ENCODE data around the gene BID. TPM values are rescaled to one million over a fixed set of nuclear protein-coding genes. Genes with fewer than 3 reads are reported as not detected.

Gene BID
- total and polyA plus RNA-seq, 4 donors, result 13.1 to 179 (median 37.5) TPM

DNA sequence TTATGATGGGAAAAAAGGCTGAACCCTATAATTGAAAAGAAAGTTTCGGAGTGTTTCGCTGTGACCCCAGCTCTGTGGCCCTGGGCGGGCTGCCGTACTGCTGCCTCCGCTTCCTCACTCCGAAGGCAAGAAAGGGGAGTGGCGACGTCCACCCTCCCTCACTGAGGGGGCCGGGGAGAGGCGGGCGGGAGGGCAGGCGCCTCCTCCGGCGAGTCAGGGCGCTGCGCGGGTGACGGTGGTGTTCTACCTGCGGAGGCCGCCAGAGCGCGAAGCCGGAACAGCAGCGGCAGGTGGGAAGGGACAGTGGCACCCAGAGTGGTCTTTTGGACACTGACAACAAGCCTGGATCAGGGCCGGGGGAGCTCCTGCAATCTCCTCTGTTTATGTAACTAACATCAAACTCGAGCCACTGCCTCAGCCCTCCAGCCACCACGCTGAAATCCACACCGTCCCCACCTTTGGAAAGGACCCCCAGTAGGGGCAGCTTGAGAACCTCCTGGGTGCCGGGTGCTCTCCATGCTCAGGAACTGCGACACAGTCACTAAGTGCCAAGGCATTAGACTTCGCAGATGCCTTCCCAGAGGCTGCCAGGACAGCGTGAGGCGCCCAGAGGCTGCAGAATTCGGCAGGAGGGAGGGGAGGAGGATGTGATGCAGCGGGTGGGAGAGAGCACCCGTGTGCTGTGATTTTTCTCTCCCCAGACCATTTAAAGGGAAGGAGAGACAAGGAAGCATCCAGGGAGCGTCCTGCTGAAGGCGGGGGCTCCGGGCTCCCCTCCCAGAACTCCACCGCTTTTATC is 25.5 kb downstream of the BID start:
- peaks cover 0 to 13% (median 0%) of the 10 kb centered on the region in 4 donors for H3K36me3 ChIP-seq (ENCODE audit: control insufficient read depth in 4 of 4, insufficient read depth in 4 of 4, low read length in 4 of 4)
- peaks cover 0 to under 1% (median 0%) of the 10 kb centered on the region in 4 donors for H3K9me3 ChIP-seq (ENCODE audit: control insufficient read depth in 4 of 4, insufficient read depth in 3 of 4, low read length in 3 of 4)
- ATAC-seq (ENCODE audit: insufficient read depth, low FRiP score), result no peak
- TF ChIP-seq CTCF (IDR thresholded peaks at IDR 0.05; ENCODE audit: control extremely low read depth, extremely low read depth), result no peak
- 90 to 91% methylated on average over 40 of the region's 40 CpGs for WGBS, 2 donors
- H3K9ac ChIP-seq (ENCODE audit: insufficient read depth in 1 of 2, low read length in 2 of 2), result no peak overlapping the region
- no peak for DNase-seq
- no peak overlapping the region for H3K27ac ChIP-seq (ENCODE audit: low read depth in 1 of 2, low read length in 1 of 2)
- no peaks in the 10 kb centered on the region for H3K27me3 ChIP-seq (ENCODE audit: control insufficient read depth in 3 of 3, insufficient read depth in 3 of 3, low read length in 2 of 3)
- no peaks in the 10 kb centered on the region for H3K4me1 ChIP-seq (ENCODE audit: control insufficient read depth in 5 of 5, insufficient read depth in 5 of 5, low read length in 5 of 5)
- no peak overlapping the region for H3K4me3 ChIP-seq

GRCh38 chr22:17746916-17747315 is 27.4 kb downstream of the BID start:
- WGBS, 2 donors, result 96 to 97% methylated on average over 10 of the region's 10 CpGs
- ATAC-seq (ENCODE audit: insufficient read depth, low FRiP score), result no peak
- no peak for TF ChIP-seq CTCF (IDR thresholded peaks at IDR 0.05; ENCODE audit: control extremely low read depth, extremely low read depth)

DNA sequence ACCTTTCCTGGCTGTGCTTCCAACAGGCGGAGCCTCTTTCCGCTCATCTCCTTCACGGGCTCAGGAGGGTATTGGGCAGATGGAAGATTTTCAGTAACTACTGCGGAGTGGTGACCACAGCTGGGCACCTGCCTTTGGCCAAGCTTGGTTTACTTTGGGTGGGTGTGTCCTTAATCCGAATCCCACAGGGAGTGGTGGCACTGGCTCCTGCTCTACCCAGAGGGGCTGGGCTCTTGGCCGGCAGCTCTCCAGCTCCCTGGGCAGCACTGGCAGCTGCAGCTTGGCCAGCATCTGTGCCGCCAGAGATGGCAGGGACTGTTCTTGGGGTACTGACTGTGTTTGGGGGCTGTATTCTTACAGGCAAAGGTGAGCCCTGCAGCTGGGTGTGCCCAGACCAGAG is 29.8 kb downstream of the BID start:
- Histone ChIP-seq H3K4me1 (ENCODE audit: control insufficient read depth in 5 of 5, insufficient read depth in 5 of 5, low read length in 5 of 5) (no peaks in the 10 kb centered on the region), H3K9me3 (ENCODE audit: control insufficient read depth in 4 of 4, insufficient read depth in 3 of 4, low read length in 3 of 4) (peaks cover 0 to 2% (median 0%) of the 10 kb centered on the region in 4 donors), H3K27me3 (ENCODE audit: control insufficient read depth in 3 of 3, insufficient read depth in 3 of 3, low read length in 2 of 3) (no peaks in the 10 kb centered on the region), H3K4me3 (no peak overlapping the region), H3K9ac (ENCODE audit: insufficient read depth in 1 of 2, low read length in 2 of 2) (no peak overlapping the region), H3K36me3 (ENCODE audit: control insufficient read depth in 4 of 4, insufficient read depth in 4 of 4, low read length in 4 of 4) (peaks cover 0 to 19% (median 0%) of the 10 kb centered on the region in 4 donors), H3K27ac (ENCODE audit: low read depth in 1 of 2, low read length in 1 of 2) (no peak overlapping the region)
- DNase-seq, result no peak
- 88 to 96% methylated on average over 7 of the region's 7 CpGs for WGBS, 2 donors
- no peak for TF ChIP-seq CTCF (IDR thresholded peaks at IDR 0.05; ENCODE audit: control extremely low read depth, extremely low read depth)
- no peak for ATAC-seq (ENCODE audit: insufficient read depth, low FRiP score)

More at GRCh38 chr22:17746916-17747315, 27.4 kb downstream of the BID start:
- DNase-seq, result no peak
- Histone ChIP-seq H3K9ac (ENCODE audit: insufficient read depth in 1 of 2, low read length in 2 of 2) (no peak overlapping the region), H3K4me1 (ENCODE audit: control insufficient read depth in 5 of 5, insufficient read depth in 5 of 5, low read length in 5 of 5) (no peaks in the 10 kb centered on the region), H3K27me3 (ENCODE audit: control insufficient read depth in 3 of 3, insufficient read depth in 3 of 3, low read length in 2 of 3) (no peaks in the 10 kb centered on the region), H3K9me3 (ENCODE audit: control insufficient read depth in 4 of 4, insufficient read depth in 3 of 4, low read length in 3 of 4) (peaks cover 0 to 2% (median 0%) of the 10 kb centered on the region in 4 donors), H3K36me3 (ENCODE audit: control insufficient read depth in 4 of 4, insufficient read depth in 4 of 4, low read length in 4 of 4) (peaks cover 0 to 18% (median 0%) of the 10 kb centered on the region in 4 donors), H3K4me3 (no peak overlapping the region), H3K27ac (ENCODE audit: low read depth in 1 of 2, low read length in 1 of 2) (no peak overlapping the region)

Measured in lung (tissue), 12 donors.